NCI-H2029 (cell line): ENCODE measurements around the gene THSD7A.
A peak's percentile ranks its signal among the peaks of the same experiment; 100 is the strongest.

ENCODE experiments used
- DNase-seq: peaks from one replicate; lab custom pipeline; 2025; lab: John Stamatoyannopoulos, UW

The THSD7A gene

DNA sequence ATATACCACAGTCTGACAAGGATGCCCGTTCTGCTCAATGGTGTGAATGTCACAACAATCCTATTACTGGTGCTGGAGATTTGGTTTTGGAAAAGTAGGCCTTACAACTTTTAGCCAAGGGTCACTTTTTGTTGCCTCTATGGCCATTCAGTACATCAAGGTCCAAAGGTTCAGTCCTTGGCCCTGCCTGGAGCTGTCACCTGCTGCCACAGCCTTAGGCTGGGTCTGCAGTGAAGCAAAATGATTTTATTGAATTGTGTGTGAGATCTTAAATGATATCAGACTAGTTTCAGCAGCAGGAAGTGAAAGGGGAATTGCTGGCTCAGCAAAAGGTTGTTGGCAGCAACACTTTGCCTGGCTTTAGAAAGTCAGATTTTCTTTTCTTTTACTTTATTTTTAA lies 427.6 kb downstream of the THSD7A start:
- DNase-seq, result no peak

DNA sequence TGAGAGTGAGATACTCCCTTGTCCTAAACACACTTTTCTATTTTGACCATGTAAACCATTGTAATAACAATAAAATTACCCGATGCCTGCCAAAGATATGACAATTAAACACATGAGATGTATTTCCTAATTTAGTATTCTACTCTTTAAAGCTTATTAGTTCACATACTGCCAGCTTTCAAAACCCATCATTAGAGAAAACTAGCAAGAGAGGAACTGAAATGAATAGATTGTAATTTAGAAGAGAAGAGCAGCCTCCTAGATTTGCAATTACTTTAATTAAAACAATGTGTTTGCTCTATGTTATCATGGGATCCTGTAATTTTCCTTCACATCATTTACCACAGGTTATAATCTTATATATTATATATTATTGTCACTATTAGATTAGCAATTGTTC lies 428.2 kb downstream of the THSD7A start:
- no peak for DNase-seq

DNA sequence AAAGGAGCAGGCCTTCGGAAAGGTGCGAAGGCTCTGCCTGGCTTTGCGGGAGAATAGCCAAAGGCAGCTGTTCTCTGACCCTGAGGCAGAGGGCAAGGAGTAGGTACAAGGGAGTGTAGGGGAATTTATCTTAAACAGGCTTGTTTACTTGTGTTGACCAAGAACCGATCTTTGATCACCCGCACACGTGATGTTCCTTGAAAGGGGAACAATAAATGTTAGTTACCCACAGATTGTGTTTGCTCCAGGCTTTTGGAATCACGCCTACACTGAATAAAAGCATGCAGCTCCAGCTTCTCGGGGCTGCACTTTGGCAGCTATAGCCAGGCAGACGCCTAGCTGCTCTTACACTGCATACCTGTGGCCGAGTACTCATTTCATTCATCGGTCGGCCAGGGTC lies 437.6 kb downstream of the THSD7A start:
- DNase-seq, result no peak

DNA sequence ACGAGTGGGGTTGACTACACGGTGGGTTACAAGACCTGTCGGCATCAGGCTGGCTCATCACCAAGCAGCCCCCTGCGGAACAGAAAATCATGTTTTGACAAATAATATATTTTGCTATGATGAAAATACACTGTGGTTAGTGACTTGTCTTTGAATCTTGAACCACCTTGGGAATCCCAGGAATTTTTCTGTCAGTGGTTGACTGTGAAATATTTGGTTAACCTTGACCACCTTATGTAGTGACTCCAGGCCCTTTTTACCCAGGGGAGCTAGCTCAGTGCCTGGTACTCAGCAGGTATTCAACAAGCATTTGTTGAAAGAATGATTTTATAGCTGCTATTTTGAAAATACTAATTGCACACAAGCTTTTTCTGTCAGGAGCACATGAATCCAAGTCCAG lies 452.4 kb downstream of the THSD7A start:
- DNase-seq, result no peak

DNA sequence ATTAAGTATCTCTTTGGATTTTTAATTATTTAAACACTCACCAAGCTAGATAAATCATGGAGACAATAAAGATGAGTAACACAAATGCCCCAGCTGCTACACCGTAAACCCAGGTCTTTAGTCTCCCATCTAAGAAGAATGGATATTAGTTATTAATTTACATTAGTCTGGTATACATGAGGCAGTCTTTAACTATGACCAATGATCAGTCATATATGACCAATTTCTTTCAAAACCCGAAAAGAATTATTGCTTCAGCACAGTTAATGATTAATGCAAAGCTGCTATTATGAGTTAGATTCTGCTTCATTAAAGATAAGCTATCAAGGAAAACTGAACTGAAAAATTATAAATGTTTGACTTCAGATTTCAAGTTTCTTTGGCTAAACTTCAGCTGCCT lies 455.5 kb downstream of the THSD7A start:
- DNase-seq, result no peak

DNA sequence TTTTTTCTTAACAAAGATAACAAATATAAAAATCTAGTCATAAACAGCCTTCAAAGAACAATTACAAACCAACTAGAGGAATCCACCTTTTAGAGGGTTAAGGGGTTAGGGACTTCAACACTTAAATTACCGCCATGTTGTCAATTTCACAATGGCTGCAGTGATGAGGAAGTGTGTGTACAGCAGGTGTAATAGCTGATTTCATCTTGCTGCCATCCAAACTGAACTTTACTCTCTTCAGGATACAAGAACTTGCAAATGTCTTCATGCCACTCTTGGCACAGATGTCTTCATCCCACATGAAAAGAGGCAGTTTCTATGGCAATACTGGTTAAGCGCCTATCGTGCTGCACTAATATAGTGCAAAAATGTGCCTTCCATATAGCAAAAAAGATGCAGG lies 457.4 kb downstream of the THSD7A start:
- DNase-seq, result no peak

DNA sequence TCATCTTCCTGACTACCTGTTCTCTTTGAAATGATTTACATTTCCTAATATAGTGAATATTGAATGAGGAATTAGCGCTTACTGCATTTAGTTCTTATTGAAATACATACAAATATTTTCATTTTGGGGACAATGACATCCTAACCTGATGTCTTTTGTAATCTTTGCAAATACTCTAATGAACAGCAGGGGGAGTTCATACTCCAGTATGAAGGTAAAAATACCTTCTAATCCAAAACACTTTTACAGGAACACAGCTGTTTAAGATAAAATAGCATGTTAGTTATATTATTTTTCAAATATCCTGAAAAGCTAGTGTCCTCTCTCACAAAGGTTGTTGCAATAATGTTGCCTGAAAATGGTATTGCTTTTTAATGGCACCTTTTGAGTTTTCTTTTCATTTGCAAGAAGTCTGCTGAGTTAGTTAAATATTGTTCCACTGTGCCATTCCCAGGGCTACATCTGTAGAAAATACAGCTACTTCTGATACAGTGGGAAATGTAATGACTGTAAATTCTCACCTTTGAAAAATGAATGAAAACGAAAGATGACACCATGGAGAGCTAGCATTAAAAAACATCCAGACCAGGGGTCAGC lies 458.4 kb downstream of the THSD7A start:
- no peak for DNase-seq

DNA sequence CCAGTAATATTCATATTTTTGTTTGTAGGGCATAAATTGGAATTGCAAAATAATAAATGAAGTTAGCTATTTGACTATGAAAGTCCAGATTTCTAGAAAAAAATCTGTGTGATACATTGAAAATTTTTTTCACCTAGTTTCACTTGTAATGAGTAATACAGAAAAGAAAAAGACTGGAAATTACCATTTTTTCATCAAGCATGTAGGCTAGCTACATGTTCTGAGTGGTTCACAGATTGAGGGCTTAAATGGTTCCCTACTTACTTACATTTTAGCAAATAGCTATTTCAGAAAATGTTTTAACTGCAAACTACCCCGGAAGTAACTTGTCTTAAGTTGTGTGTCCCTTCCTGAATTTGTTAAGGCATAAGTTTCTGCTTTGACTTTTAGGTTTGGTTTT lies 462.3 kb downstream of the THSD7A start:
- no peak for DNase-seq

DNA sequence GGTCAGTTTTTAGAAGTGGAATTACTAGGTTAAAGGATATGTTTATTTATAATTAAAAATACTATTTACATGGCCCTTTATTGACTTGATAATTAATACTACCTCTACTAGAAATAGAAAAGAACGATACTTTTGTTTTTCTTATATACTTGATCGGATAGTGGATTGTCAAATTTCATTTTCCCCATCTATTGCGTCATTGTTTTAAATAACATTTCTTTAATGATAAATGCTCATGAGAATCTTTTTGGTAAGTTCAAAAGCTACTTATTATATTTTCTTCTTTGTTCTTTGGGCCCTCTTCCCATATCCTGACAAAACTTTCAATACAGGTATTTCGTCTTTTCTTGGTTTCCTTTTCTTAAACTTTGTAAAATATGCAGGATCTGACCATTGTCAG lies 465.9 kb downstream of the THSD7A start:
- DNase-seq, result no peak

DNA sequence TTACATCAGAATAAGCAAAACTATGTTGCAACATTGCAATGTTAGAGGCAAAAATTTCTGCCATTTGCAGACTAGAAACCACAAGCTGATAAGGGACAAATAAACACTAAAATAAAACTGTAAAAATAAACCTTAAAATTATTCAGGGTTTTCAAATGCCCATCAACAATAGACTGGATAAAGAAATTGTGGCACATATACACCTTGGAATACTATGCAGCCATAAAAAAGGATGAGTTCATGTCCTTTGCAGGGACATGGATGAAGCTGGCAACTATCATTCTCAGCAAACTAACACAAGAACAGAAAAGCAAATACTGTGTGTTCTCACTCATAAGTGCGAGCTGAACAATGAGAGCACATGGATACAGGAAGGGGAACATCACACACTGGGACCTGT lies 473.4 kb downstream of the THSD7A start:
- DNase-seq, result no peak

DNA sequence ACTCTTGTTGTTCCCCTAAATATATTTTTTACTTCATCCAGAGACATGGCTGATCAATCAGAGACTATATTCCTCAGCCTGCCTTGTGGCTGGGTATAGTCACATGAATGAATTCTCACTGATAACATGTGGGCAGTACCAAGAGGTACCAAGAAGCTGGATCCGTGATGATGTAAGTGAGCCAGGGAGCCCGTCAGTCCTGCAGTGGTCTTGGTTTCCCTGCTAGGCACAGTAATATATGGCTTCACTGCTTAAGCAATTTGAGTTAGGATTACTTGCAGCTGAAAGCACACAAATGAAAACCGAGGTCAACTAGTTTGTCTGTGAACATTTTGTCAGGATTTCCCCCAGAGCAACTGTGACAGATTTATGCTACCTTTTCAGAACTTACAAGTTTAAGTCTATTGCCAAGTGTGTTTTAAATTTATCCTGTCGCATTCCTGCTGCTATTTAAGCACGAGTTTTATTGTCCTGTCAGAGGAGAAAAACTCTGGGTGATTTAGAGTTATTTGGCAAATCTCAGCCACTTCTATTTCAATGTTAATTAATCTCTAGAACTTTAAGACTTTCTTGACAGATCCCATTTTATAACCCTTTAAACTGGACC lies 476.5 kb downstream of the THSD7A start:
- no peak for DNase-seq

DNA sequence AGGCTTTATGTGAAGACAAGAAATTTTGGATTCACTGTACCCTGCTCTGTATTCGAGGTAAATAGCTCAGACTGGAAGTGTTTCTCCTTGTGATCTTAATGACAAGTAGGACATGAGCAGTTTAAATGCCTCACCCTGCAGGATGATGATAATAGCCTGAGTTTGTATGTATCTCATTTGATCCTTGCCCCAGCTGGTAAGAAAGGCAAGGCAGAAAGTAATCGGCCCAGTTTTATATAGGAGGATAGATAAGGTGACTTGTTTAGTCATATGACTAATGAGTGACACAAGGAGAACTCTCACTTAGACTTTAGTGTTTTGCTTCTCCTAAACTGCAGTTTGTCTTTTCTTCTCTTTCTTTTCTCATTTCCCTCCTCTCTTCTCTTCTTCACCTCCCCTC lies 485.7 kb downstream of the THSD7A start:
- no peak for DNase-seq

DNA sequence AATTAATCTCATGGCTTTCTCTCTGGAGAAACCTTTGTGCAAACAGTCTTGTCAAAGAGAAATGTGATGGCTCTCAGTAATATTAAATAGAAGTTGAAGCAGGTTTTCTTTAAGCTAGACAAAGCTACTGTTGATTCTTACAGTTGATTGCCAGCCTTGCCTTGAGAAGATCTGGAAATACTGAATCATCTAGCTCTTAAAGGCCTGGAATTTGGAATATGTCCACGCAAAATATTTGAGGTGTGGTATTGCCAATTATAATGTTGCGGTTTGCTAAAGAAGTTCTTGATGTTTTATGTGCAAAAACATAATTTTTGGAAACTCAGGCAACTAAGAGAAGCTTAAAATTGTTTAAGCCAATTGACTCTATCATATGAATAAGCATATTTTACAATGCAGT lies 486.4 kb downstream of the THSD7A start:
- no peak for DNase-seq

DNA sequence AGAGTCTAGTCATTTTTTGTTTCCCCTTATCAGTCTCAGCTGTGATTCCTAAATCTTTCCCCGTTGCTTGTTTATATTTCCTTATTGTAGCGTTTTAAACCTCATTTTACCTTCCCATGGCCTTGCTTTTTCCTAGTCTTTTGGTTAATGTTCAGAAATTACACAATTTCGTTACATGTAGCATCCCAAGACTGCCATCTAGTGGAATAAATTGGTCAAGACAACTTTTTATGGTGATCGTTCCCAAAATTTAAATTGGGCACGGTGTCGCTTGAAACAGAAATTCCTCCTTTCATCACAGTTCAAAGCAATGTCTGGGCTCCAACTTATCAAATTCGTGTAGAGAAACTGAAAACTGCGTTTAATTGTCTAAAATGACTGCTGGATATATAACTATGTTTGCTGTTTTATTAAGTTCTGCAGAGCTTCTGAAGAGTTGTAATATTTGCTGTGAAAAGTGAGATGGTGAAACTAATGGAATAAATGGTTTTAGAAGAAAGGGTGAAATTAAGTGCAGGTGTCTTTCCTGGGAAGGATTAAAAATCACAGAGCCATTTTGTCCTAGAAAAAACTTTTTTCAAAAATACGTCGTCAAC lies 488.1 kb downstream of the THSD7A start:
- DNase-seq, result peak; percentile 24

DNA sequence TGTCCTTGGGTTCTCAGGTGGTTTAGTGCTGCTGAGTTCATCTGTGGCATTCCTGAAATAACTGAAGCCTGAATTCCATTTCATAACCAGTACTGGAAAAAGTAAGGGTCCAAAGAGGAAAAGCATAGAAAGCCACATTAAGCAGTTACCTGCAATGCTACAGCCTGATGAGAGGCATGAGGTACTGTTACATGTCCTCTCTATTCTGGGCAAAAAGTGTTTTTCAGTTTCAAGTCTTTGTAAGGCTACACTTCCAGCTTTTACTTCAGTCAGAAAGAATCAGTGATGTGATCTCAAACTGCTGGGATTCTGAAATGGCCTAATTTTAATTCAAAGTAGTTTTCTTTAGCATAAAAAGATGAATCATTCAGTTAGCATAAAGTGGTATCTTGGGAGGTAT lies 488.9 kb downstream of the THSD7A start:
- no peak for DNase-seq

DNA sequence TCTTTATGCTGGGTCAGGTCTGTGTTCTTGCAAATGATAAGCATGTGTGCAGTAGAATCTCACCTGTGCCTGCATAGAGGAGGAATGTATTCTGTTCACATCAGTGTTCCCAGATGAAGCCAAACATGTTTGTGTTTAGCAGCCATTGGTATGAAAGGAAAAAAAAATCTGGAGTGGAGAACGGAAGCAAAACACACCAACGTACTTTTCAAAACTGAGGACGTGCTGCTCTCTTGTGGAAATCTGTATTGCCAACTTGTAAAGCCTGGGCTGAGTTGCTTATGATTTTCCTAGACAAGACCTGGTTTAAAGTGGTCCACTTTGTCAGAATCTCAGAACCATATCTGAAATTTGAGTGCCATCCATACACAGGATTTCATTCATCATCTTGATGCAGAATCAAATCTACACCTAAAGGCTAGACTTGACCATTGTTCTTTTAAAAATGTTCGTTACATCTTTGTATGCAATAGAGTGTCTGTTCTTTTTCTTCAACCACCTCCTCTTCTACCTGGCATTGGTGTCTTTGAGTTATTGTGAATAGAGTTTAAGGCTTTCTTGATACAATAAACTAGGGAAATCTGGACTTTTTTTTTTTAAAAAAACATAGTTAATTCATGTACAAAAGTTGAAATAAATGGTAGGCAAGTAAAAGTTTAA lies 490.6 kb downstream of the THSD7A start:
- peak; percentile 50 for DNase-seq

DNA sequence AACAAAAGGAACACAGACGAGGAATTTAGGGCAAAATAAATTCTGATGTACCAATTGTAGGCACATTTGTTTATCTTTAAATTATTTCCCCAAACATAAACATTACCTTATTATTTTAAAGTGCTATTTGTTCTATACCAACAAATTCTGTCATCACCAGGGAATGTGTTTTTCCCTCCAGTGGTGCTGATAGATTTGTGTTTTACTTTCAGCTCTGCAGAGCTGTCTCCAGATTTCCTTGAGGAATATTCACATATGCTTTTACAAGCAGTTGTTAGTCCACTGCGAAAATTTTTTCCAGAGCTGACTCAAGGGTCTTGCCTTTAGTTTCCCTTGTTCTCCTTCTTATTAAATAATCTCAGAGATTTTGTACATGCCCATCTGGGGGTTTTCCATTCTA lies 495.6 kb downstream of the THSD7A start:
- no peak for DNase-seq

DNA sequence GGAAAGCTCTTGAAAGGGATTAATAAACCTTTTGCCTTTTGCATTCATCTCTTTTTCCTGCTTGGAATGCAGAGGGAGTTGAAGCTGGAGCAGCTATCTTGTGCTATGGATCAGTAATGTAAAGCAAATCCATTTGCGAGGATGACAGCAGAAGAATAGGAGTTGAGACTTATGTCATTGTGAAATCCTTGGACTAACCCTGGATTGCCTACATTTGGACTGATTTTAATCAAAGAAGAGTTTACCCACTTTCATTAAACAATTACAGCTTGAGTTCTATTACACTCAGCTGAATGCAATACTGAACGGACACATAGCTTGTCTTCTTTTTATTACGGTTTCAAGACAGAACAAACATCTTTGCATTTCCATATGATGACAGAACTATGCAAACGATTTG lies 496.1 kb downstream of the THSD7A start:
- DNase-seq, result no peak

DNA sequence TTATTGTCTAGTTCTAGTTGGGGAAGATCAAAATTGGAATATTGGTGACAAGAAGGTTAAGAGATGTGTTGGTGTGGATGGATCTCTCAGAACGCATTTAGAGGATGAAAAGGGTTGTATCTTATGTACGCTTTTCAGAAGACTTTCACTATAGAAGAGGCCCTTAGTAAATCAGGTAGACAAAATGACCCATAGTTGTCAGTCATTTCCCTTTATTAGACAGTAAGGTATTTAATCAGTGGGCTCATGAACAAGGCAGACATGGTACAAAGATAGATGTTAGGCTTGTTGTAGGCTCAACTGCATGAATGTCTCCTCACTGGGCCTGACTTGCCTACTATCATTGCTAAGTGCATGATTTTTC lies 499.2 kb downstream of the THSD7A start:
- DNase-seq, result no peak

DNA sequence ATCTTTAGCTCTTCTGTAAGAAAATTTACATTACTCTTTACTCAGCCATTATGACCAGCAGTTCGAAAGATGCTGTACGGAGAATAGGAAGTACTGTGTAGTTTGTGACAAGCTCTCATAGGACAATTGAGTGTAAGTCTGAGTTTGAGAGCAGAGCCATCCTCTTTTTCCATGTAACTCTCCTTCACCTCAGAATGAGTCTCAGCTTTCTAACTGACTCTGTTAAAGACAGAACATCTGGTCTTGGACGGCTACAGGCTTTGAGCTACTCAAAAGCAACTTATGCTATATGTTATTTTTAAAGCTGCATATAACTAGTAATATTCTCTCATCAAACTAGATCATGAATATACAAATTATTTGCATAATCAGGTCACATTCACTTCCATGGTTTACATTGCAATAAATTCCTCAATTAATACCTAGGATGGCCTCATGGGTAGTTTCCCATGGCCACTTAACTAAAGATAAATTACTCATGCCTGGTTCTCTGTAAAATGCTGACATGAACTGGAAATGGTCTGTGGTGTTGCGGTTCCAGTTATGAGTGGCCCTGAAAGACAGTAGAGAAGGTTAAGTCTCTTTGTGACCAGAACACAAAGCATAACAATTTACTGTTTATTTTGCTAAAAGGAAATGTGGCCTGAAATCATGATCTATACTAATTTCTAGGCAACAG lies 499.7 kb downstream of the THSD7A start:
- DNase-seq, result no peak

DNA sequence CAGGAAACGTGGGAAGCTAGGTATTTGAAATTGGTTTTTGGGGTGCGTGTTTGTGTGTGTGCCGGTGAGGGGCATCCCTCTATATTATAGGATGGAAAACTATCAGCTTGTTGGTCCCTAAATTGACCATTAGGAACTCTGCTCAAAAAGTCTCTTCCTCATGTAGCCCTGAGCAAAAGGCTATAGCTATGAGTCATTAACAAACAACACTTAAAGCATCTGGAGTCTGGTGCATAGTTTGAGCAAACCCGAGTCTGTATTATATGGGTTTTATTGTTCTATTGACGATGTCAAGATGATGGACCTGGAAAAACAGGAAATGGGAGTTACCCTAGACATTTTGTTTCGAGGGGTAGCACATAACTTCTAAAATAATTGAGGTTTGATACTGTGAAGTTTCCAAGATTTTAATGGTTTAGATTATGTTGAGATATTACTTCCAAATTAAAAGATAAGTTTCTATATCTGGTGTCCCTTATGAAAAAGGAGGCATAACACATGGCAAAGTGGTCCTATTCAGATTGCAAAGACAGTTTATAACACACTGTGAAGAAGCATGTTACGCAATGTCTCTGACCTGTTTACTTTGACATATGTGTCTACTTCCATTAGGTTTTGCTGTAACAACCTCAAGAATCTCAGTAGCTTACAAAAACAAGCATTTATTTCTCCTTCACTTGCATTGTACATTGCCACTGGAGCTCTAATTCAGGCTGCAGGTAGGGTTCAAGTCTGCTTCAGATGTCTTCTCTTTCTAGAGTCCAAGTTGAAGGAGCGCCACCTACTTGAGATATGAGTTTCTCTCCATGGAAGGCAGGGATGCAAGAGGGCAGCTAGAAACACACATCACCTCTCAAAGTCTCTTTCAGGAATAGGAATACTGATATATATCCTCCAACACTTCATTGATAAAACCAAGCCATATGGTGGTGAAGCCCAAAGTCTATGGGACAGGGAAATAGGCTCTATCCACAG lies 500.6 kb downstream of the THSD7A start:
- no peak for DNase-seq

DNA sequence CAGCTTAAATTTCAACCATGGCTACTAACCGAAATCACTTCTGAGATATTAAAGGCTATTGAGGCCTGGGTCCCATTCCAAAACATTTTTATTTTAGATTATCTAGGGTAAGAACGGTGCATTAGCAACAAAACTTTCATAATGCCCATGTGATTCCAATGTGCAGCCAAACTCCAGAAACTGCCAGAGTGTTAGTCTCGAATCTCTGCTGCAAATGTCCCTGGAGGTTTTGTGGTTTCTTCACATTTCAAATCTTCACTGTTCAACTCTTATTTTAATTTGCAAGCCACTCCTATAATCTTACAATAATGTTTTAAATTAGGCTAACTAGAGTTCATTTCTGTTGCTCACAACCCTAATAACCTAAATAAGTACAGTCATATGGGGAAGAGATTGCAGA lies 501.3 kb downstream of the THSD7A start:
- DNase-seq, result no peak
